Tibial nerve (tissue), 4 donors: Measurements from ENCODE around the gene MUL1. TPM values are rescaled to one million over a fixed set of nuclear protein-coding genes. Genes with fewer than 3 reads are reported as not detected.

Experiments
- DNase-seq, 2 donors: peaks; one replicate each; pipeline ENCODE4 v3.0.0-alpha.2; 2019; ENCODE audit warnings: low spot score in 2 of 2
- H3K27ac ChIP-seq, 4 donors: fragments of 200-600 bp; sonication (generic) in 3 of 4; one replicate each; pipeline ENCODE4 v1.5.1; 2017 to 2019; ENCODE audit warnings: mild to moderate bottlenecking in 1 of 4
- H3K27me3 ChIP-seq, 2 donors: fragments of 200-600 bp; sonication (generic) in 1 of 2; one replicate each; pipeline versions ENCODE4 v1.5.1 to v1.6.0; 2017 to 2019
- H3K36me3 ChIP-seq, 3 donors: fragments of 200-600 bp; sonication (generic); one replicate each; pipeline ENCODE4 v1.5.1; 2018 to 2019
- H3K4me1 ChIP-seq, 4 donors: fragments of 200-600 bp; sonication (generic) in 3 of 4; one replicate each; pipeline ENCODE4 v1.5.1; 2017 to 2019
- H3K4me3 ChIP-seq, 4 donors: fragments of 200-600 bp; sonication (generic) in 3 of 4; one replicate each; pipeline ENCODE4 v1.5.1; 2017 to 2019; ENCODE audit warnings: mild to moderate bottlenecking in 1 of 4, moderate library complexity in 1 of 4
- H3K9me3 ChIP-seq, 4 donors: fragments of 200-600 bp; sonication (generic) in 3 of 4; one replicate each; pipeline ENCODE4 v1.5.1; 2017 to 2019
- EP300 ChIP-seq, 2 donors: sonication (generic); formaldehyde crosslinking; IDR thresholded peaks; one replicate each; pipeline ENCODE4 v1.6.1; 2017; ENCODE audit warnings: antibody characterized with exemption in 2 of 2, mild to moderate bottlenecking in 1 of 2
- POLR2A ChIP-seq, 2 donors: fragments of 450-650 bp; IDR thresholded peaks; one replicate each; pipeline ENCODE4 v1.6.1; 2017; ENCODE audit warnings: antibody characterized with exemption in 2 of 2, mild to moderate bottlenecking in 2 of 2, moderate library complexity in 2 of 2
- WGBS, 2 donors: methylation state at CpG; one replicate each; pipeline ENCODE4 v1.1.5; 2018; 5-methylcytosine and 5-hydroxymethylcytosine counted together
- total RNA-seq, 4 donors: library from RNA; depleted of rRNA; stranded (reverse); fragments of >200 nt; gene quantifications; one replicate each; pipeline ENCODE4 v1.1.0, GENCODE V29; 2016
- TF ChIP-seq, protein P1 (sequence below), 5 experiments: fragments of 200-600 bp in 3 of 5; fragments of 450-650 bp in 2 of 5; sonication (generic) in 3 of 5; IDR thresholded peaks; one replicate each; pipeline ENCODE4 v1.5.1; 2016 to 2019; ENCODE audit warnings: antibody characterized with exemption in 5 of 5, mild to moderate bottlenecking in 3 of 5, moderate library complexity in 2 of 5

MUL1 gene
- total RNA-seq, 4 donors from 2014 or later: 27.5 to 31.2 (median 30.6) TPM

GRCh38 chr1:20551945-20552727 lies 44.2 kb upstream of the MUL1 start, which contains the start of gene FAM43B:
TSS of gene FAM43B (plus strand) at chr1:20552573. CDS start at chr1:20552974, 401 bp downstream.
- H3K27me3 ChIP-seq: peaks cover 0 to 52% of the 10 kb centered on the region in 2 donors
- peaks cover 0 to 21% (median 0%) of the 10 kb centered on the region in 4 donors for H3K4me1 ChIP-seq
- no peak within 1 kb of the TSS for H3K27ac ChIP-seq
- 2 to 3% methylated on average over 35 to 36 of the region's 47 CpGs for WGBS, 2 donors
- DNase-seq: peak in 1 of 2 donors; percentile 26
- H3K9me3 ChIP-seq: no peaks in the 10 kb centered on the region
- H3K4me3 ChIP-seq: peak within 1 kb of the TSS in 2 of 4 donors; percentile 21 to 48
- no peaks in the 10 kb centered on the region for H3K36me3 ChIP-seq
- TF ChIP-seq POLR2A (IDR thresholded peaks at IDR 0.05) (no peak), EP300 (IDR thresholded peaks at IDR 0.05) (no peak)
- TF ChIP-seq, protein P1, sequence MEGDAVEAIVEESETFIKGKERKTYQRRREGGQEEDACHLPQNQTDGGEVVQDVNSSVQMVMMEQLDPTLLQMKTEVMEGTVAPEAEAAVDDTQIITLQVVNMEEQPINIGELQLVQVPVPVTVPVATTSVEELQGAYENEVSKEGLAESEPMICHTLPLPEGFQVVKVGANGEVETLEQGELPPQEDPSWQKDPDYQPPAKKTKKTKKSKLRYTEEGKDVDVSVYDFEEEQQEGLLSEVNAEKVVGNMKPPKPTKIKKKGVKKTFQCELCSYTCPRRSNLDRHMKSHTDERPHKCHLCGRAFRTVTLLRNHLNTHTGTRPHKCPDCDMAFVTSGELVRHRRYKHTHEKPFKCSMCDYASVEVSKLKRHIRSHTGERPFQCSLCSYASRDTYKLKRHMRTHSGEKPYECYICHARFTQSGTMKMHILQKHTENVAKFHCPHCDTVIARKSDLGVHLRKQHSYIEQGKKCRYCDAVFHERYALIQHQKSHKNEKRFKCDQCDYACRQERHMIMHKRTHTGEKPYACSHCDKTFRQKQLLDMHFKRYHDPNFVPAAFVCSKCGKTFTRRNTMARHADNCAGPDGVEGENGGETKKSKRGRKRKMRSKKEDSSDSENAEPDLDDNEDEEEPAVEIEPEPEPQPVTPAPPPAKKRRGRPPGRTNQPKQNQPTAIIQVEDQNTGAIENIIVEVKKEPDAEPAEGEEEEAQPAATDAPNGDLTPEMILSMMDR (IDR thresholded peaks at IDR 0.05): no peak

DNA sequence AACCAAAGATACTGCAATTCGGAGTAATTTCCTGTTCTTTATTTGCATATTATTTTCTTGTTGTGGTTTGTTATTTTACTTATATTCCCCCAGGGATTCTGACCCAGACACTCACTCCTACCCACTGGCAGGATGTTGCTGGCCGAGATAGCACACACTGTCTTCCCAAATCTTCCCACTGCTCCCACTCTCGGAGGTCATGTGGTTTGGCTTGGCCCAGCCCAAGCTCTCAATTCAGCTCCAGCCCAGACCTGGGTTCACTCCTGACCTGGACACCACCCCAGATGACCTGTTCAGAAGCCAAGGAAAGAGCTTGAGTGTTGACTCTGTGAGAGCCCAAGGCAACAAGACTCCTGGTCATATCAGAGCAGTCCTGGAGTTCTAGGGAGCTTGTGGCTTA lies 43.2 kb upstream of the MUL1 start:
- H3K36me3 ChIP-seq: no peaks in the 10 kb centered on the region
- TF ChIP-seq EP300 (IDR thresholded peaks at IDR 0.05): no peak
- TF ChIP-seq, protein P1 (IDR thresholded peaks at IDR 0.05): no peak
- no peak for TF ChIP-seq POLR2A (IDR thresholded peaks at IDR 0.05)
- H3K9me3 ChIP-seq: no peaks in the 10 kb centered on the region
- WGBS, 2 donors: 50 to 52% methylated on average over 3 of the region's 3 CpGs
- H3K27ac ChIP-seq: no peak overlapping the region
- H3K4me1 ChIP-seq: peaks cover 0 to 21% (median 0%) of the 10 kb centered on the region in 4 donors
- peaks cover 0 to 55% of the 10 kb centered on the region in 2 donors for H3K27me3 ChIP-seq
- no peak for DNase-seq
- H3K4me3 ChIP-seq: no peak overlapping the region

DNA sequence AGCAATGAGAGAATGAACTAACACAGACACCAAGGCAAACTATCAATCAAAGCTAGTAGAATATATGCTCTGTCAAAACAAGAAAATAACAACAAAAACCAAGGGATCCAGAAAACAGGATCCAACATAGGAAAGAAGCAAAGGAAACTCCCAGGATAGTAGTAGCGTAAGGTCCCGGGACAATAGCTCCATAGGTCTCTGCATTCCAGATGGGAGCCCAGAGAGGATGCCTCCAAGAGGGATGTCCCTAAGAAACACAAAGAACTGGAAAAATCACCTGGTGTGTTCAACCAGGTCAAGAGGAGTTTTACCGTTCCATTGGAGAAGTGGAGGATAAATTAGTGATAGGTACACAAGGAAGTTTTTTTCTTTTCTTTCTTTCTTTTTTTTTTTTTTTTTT lies 38.7 kb upstream of the MUL1 start:
- Histone ChIP-seq H3K36me3 (no peaks in the 10 kb centered on the region), H3K27me3 (peaks cover 0 to 31% of the 10 kb centered on the region in 2 donors), H3K4me1 (peaks cover 0 to under 1% (median 0%) of the 10 kb centered on the region in 4 donors), H3K9me3 (no peaks in the 10 kb centered on the region), H3K27ac (no peak overlapping the region), H3K4me3 (no peak overlapping the region)
- 83 to 90% methylated on average over 3 of the region's 3 CpGs for WGBS, 2 donors
- no peak for TF ChIP-seq EP300 (IDR thresholded peaks at IDR 0.05)
- TF ChIP-seq, protein P1 (IDR thresholded peaks at IDR 0.05): no peak
- no peak for TF ChIP-seq POLR2A (IDR thresholded peaks at IDR 0.05)
- DNase-seq: no peak

DNA sequence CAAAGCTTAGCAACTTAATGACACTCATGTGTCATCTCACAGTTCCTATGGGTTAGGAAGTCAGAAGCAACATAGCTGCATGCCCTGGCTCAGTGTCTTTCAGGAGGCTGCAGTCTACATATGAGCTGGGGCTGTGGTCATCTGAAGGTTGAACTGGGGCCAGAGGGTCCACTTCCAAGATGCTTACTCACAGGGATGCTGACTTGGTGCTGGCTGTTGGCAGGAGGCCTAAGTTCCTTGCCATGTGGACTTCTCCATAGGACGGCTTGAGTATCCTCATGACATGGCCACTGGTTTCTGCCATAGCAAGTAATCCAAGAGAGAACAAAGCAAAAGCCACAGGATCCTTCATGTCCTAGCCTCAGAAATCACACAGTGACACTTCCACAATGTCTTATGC lies 32.3 kb upstream of the MUL1 start:
- Histone ChIP-seq H3K4me3 (no peak overlapping the region), H3K4me1 (no peaks in the 10 kb centered on the region), H3K27ac (no peak overlapping the region), H3K36me3 (no peaks in the 10 kb centered on the region), H3K9me3 (no peaks in the 10 kb centered on the region), H3K27me3 (peaks cover 0 to 21% of the 10 kb centered on the region in 2 donors)
- TF ChIP-seq EP300 (IDR thresholded peaks at IDR 0.05): no peak
- TF ChIP-seq, protein P1 (IDR thresholded peaks at IDR 0.05): no peak
- TF ChIP-seq POLR2A (IDR thresholded peaks at IDR 0.05): no peak
- WGBS, 2 donors: 85 to 100% methylated on average over 1 of the region's 1 CpG
- DNase-seq: no peak
